CD4-positive, alpha-beta T cell treated with Interleukin-21 for 1 hour (primary cell): ENCODE data around the gene FBXL15.
A peak's percentile ranks its signal among the peaks of the same experiment; 100 is the strongest.

ENCODE experiments used
- DNase-seq: peaks from one replicate; pipeline ENCODE4 v3.0.0-alpha.2; 2020

Gene FBXL15

GRCh38 chr10:102460836-102461186, 40.2 kb downstream of the FBXL15 start:
- DNase-seq = no peak

GRCh38 chr10:102461187-102462054, 40.8 kb downstream of the FBXL15 start:
- DNase-seq = peak; percentile 93

GRCh38 chr10:102462512-102463054, 41.9 kb downstream of the FBXL15 start:
- DNase-seq = no peak

GRCh38 chr10:102463983-102464382, 43.3 kb downstream of the FBXL15 start:
- no peak for DNase-seq

- DNase-seq = no peak
Measured at GRCh38 chr10:102465466-102465865, 44.8 kb downstream of the FBXL15 start.

GRCh38 chr10:102467318-102467717, 46.7 kb downstream of the FBXL15 start:
- no peak for DNase-seq

- no peak for DNase-seq
Measured at GRCh38 chr10:102467971-102468438, 47.4 kb downstream of the FBXL15 start.

GRCh38 chr10:102468683-102469082, 48.0 kb downstream of the FBXL15 start:
- no peak for DNase-seq

- DNase-seq = no peak
Measured at GRCh38 chr10:102470579-102471546, 50.2 kb downstream of the FBXL15 start.
